A204.1 (cell line): Measurements from ENCODE around the gene LRRK1.

Experiments used
- FAIRE-seq: peaks from 2 replicates; lab custom pipeline; 2012; peaks lifted over from hg19 to GRCh38; lab: Jason Lieb, UNC

The LRRK1 gene

GRCh38 chr15:100939791-100940190 lies 20.6 kb downstream of the LRRK1 start:
- no peak for FAIRE-seq

- FAIRE-seq, result no peak
These were observed 21.7 kb downstream of the LRRK1 start for GRCh38 chr15:100940767-100941379.

GRCh38 chr15:100941536-100941935 lies 22.4 kb downstream of the LRRK1 start:
- no peak for FAIRE-seq

DNA sequence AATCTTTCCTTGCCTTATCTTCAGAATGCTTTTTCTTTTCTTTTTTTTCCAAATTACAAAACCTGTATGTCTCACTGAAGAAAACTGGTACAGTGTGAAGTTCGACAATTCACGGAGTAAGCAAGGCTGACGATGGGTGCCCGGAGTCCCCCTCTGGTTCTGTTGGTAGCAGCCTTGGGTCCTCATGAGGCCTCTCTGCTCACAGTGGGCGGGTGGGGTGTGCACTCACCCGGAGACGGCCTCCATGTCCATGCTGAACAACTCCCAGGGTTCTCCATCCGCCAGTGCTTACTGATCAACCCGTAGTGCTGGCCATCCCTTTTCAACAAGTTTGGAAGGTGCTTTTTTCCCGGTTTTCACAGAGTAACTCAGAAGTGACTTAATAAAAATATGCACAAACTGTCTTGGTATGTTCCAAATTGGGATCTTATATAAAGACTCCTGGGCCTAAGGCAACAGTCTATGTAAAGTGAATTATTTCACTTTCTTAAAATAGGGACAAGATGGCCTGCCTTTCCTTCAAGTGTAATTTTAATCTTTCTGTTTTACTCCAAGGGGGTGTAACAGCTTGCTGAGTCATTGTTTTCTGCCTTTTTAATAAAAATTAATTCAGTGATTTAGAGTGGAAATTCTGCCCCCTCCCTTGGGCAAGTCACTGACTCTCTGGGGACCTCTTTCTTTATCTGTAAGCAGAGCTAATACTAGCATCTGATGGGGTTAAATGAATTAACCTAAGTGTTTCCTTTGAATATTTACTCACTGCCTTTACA lies 23.7 kb downstream of the LRRK1 start:
- FAIRE-seq, result no peak

DNA sequence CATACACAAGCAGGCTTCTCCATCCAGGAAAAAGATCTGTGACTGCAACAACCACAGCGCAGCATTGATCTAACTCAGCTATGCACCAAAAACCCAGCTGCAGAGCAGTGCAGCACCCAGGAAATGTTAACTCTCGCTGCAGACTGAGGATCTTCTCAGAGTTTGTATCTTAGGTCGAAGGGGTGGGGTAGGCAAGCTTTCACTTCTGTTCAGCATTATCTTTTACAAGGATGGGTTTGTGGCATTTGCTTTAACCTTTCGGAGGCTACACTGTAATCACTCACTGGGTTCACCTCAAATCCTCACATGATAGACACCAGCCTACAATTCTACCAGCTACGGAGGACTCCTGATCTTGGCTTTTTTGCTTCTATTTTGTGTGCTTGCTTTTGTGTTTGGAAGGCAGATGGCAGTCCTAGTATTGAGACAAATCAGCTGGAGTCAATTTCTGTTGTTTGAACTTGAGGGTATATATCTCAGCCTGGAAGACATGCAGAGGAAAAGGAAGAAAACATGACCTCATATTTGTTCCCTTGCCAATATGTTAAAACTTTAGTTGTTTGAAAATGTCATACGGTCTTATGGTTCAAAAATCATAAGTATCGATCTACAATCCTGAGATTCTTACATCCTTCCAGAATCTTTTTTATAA lies 25.2 kb downstream of the LRRK1 start:
- no peak for FAIRE-seq

DNA sequence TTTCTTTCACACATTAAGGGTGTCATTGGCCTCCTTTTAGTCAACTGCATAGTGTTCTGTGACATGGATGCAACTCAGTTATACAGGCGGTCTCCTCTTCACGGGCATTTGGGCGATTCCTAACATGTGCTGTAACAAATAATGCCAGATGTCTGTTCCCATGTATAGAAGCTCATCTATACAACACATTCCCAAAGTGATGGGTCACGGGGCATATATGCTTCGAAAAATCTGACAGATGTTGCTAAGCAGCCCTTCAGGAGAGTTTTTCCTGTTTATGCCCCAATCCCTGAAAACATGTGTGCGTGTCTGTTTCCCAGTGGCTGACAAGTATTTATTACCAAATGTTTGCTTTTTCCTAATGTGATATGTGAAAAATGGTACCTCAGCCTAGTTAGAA lies 25.8 kb downstream of the LRRK1 start:
- FAIRE-seq, result no peak

DNA sequence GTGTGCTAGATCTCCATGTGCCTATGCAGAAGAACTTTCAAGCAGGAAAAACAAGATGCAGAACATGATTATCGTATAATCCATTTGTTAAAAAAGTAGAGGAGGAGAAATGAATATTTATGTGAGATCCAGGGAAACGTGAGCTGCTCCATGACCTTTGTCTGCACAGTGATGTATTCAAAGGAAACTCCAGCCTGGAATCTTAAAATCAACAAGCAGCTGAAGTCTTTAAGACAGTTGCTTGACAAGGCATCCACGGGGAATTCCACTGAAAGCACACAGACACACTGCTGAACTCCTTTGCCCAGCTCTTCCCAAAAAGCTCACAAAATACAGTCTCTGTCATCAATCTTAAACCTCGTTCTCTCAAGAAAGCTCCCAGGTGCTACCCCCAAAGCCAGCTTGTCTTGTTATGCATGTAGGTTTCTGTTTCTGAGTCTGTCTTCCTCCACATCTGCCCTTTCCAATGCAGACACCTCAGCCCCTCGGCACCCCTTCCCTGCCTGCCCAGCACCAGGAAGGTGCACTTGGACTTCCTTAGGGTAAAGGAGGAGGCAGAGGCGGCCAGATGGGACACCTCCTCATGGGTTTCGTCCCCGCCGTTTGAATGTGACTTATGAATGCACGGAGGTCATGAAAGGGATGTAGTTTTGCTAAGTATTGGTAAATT lies 28.7 kb downstream of the LRRK1 start:
- no peak for FAIRE-seq

GRCh38 chr15:100948430-100948762 lies 29.2 kb downstream of the LRRK1 start:
- no peak for FAIRE-seq

GRCh38 chr15:100949691-100950090 lies 30.5 kb downstream of the LRRK1 start:
- FAIRE-seq, result no peak

DNA sequence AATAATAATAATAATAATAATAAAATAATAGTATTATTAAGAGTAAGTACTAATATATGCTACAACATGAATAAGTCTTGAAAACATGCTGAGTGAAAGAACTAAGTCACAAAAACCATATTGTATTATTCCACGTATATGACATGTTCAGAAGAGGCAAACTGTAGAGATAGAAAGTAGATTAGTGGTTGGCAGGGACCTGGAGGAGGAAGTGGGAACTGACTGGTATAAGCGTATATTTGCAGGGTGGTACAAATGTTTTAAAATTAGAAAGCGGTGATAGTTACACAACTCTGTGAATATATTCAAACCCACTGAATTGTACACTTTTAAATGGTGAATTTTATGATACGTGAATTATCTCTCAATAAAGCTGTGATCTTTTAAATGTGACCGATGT lies 32.8 kb downstream of the LRRK1 start:
- no peak for FAIRE-seq

- FAIRE-seq, result no peak
These were observed 33.4 kb downstream of the LRRK1 start for GRCh38 chr15:100952566-100952965.

- FAIRE-seq, result no peak
These were observed 39.3 kb downstream of the LRRK1 start for GRCh38 chr15:100958326-100959065.

DNA sequence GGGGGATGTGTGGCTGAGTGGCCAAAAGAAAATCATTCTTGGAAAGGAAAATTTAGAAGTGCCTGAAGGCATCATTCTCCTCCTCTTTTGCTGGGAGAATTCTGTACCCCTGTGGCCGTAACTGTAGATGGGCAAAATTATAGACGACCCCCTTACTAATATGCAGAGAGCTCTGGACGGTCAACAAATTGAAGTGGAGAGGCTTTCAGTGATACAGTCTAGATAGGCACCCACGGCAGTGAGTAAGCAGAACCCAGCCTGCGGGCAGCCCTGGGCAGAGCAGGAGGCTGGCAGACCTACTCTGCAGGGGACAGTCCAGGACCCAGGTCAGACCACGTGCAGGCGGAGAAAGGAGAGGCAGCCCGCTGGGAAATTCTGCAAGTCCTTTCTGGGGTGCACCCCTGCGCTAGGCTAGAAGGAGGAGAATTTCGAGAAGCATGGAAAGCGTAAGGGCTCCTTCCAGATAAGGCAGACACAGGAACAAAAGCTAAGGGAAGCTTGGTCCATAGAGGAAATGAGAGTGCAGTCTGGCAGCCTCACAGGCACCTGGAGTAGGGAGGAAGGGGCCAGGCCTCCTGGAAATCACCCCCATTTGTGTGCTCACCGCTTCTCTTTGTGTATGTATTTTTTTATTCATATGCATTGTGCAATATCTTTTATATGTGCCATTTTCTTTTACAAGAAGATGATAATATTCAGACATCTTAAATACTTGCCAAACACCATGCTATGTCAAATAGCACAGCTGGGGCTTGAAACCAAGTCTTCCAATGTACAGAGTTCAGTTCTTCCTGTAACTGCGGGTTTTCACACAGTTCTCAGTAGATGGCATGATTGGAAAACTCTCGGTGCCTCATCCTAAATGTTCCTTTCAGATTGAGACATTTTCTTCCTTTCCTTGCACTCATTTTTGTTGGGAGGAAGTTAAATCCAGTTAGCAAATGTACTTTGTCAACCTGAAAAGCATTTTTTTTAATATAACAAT lies 40.2 kb downstream of the LRRK1 start:
- FAIRE-seq, result no peak

- FAIRE-seq, result no peak
These were observed 47.8 kb downstream of the LRRK1 start for GRCh38 chr15:100966997-100967396.

- FAIRE-seq, result no peak
These were observed 49.2 kb downstream of the LRRK1 start for GRCh38 chr15:100968050-100968966.

GRCh38 chr15:100972975-100973350 lies 53.8 kb downstream of the LRRK1 start:
- FAIRE-seq, result no peak

GRCh38 chr15:100973351-100974111 lies 54.4 kb downstream of the LRRK1 start:
- no peak for FAIRE-seq

- no peak for FAIRE-seq
These were observed 55.9 kb downstream of the LRRK1 start for GRCh38 chr15:100975043-100975442.

GRCh38 chr15:100980410-100981046 lies 61.4 kb downstream of the LRRK1 start:
- FAIRE-seq, result no peak
